SH-SY5Y (cell line): ENCODE measurements around the gene DRC1.

ENCODE experiments used
- GATA2 ChIP-seq: IDR thresholded peaks from 2 replicates; pipeline ENCODE4 v1.6.1; 2011; ENCODE audit warnings: mild to moderate bottlenecking, low read depth, low read length
- GATA3 ChIP-seq: IDR thresholded peaks from 2 replicates; pipeline ENCODE4 v1.6.1; 2011; ENCODE audit warnings: low read depth, mild to moderate bottlenecking, low read length, moderate library complexity

- TF ChIP-seq GATA2 (no peak), GATA3 (no peak)
Measured at GRCh38 chr2:26477126-26477910, 75.6 kb downstream of the DRC1 start.
